Uterus (tissue), 2 donors: ENCODE data around the gene CMC1.

Experiments used
- POLR2A ChIP-seq, 2 donors: fragments of 450-650 bp; IDR thresholded peaks; one replicate each; pipeline ENCODE4 v1.6.1; 2016; ENCODE audit warnings: antibody characterized with exemption in 2 of 2, mild to moderate bottlenecking in 1 of 2, moderate library complexity in 1 of 2
- TF ChIP-seq, protein P1 (sequence below), 4 experiments: fragments of 200-600 bp in 2 of 4; fragments of 450-650 bp in 2 of 4; sonication (generic) in 2 of 4; IDR thresholded peaks; one replicate each; pipeline ENCODE4 v1.5.1; 2016 to 2019; ENCODE audit warnings: antibody characterized with exemption in 4 of 4, mild to moderate bottlenecking in 2 of 4, moderate library complexity in 1 of 4

DNA sequence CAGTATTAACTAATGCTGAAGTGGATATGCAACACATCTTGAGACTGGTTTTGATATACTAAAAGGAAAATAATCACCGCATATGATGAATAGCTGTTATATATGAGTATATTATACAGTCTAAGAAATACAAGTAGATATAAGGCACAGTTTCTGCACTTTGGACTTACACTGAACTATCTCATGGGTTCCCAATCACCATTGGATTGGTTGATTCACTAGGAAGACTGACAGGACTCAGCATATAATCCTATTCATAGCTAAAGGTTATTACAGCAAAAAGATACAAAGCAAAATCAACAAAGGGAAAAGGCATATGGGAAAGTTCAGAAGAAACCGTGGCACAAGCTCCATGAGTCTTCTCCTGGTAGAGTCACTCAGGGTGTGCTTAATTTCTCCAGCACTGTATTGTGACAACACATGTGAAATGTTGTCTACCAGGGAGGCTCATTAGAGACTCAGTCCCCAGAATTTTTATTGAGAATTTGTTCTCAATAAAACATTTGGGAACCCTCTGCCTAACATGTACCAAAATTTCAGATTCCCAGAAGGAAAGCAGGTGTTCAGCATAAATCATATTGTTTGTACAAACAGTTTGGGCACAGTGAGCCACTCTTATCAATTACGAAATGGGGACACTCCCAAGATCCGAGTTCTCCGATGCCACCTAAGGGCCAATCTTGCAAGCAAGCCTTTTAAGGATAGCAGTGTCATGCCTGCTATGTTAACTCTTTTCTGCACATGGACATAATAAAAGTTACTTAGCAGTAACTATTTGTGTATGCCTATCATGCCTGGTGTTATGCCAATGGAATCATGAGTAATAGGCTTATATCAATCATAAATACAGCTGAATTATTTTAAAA lies 26.8 kb downstream of the CMC1 start:
- TF ChIP-seq, protein P1, sequence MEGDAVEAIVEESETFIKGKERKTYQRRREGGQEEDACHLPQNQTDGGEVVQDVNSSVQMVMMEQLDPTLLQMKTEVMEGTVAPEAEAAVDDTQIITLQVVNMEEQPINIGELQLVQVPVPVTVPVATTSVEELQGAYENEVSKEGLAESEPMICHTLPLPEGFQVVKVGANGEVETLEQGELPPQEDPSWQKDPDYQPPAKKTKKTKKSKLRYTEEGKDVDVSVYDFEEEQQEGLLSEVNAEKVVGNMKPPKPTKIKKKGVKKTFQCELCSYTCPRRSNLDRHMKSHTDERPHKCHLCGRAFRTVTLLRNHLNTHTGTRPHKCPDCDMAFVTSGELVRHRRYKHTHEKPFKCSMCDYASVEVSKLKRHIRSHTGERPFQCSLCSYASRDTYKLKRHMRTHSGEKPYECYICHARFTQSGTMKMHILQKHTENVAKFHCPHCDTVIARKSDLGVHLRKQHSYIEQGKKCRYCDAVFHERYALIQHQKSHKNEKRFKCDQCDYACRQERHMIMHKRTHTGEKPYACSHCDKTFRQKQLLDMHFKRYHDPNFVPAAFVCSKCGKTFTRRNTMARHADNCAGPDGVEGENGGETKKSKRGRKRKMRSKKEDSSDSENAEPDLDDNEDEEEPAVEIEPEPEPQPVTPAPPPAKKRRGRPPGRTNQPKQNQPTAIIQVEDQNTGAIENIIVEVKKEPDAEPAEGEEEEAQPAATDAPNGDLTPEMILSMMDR (IDR thresholded peaks at IDR 0.05): no peak
- no peak for TF ChIP-seq POLR2A (IDR thresholded peaks at IDR 0.05)
